GM12864 (cell line): ENCODE data around the gene EGF.

ENCODE experiments used
- DNase-seq: peaks from one replicate; pipeline ENCODE4 v3.0.0-alpha.2; 2011; ENCODE audit warnings: low read depth
- H3K4me3 ChIP-seq: 2 replicates; pipeline ENCODE4 v1.5.1; 2011; ENCODE audit warnings: mild to moderate bottlenecking, low read depth, low read length, control low read depth
- TF ChIP-seq, protein P1 (sequence below): IDR thresholded peaks from 2 replicates; pipeline ENCODE4 v1.5.1; 2011; ENCODE audit warnings: low read depth, mild to moderate bottlenecking, moderate library complexity, low read length, control low read depth, inconsistent platforms; ENCODE audit errors: missing control alignments

The EGF gene

GRCh38 chr4:109990261-109991257 lies 77.9 kb downstream of the EGF start:
- peak; percentile 82 for DNase-seq
- TF ChIP-seq, protein P1, sequence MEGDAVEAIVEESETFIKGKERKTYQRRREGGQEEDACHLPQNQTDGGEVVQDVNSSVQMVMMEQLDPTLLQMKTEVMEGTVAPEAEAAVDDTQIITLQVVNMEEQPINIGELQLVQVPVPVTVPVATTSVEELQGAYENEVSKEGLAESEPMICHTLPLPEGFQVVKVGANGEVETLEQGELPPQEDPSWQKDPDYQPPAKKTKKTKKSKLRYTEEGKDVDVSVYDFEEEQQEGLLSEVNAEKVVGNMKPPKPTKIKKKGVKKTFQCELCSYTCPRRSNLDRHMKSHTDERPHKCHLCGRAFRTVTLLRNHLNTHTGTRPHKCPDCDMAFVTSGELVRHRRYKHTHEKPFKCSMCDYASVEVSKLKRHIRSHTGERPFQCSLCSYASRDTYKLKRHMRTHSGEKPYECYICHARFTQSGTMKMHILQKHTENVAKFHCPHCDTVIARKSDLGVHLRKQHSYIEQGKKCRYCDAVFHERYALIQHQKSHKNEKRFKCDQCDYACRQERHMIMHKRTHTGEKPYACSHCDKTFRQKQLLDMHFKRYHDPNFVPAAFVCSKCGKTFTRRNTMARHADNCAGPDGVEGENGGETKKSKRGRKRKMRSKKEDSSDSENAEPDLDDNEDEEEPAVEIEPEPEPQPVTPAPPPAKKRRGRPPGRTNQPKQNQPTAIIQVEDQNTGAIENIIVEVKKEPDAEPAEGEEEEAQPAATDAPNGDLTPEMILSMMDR, result no peak
- H3K4me3 ChIP-seq, result no peak overlapping the region

GRCh38 chr4:109993116-109993515 lies 80.4 kb downstream of the EGF start:
- TF ChIP-seq, protein P1, result no peak
- H3K4me3 ChIP-seq, result no peak overlapping the region
- DNase-seq, result no peak

DNA sequence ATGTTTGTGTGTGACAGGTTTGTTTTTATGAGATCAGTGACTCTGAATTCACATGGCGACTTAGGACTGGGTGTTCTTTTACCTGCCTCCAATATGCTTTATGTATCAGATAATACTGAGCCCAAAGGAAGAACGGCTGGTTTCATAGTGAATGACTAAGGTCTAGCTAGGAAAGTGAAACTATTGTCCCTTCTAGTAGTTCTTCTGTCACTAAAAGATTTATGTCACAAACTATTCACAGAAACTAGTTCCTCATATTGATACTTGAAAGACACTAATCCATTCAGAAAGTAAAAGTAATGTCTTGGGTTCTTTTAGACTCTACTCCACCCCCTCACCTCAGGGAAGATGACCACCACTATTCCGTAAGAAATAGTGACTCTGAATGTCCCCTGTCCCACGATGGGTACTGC lies 81.7 kb downstream of the EGF start:
- TF ChIP-seq, protein P1, result no peak
- H3K4me3 ChIP-seq, result no peak overlapping the region
- DNase-seq, result peak; percentile 40

GRCh38 chr4:109996526-109996925 lies 83.8 kb downstream of the EGF start:
- no peak for DNase-seq
- H3K4me3 ChIP-seq, result no peak overlapping the region
- TF ChIP-seq, protein P1, result no peak

GRCh38 chr4:109998867-109999584 lies 86.3 kb downstream of the EGF start:
- DNase-seq, result peak; percentile 49
- TF ChIP-seq, protein P1, result peak; percentile 49

DNA sequence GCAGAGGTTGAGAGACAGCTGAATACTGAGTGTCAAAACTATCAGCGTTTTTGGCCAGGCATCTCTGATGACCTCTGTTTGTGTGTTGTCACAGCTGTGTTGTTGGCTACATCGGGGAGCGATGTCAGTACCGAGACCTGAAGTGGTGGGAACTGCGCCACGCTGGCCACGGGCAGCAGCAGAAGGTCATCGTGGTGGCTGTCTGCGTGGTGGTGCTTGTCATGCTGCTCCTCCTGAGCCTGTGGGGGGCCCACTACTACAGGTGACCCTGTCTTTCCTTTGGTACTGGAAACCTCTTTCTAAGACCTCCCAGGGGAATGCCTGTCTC lies 86.9 kb downstream of the EGF start:
- TF ChIP-seq, protein P1, result no peak
- no peak for DNase-seq

More at GRCh38 chr4:109998867-109999584, 86.3 kb downstream of the EGF start:
- H3K4me3 ChIP-seq, result no peak overlapping the region

More for the DNA sequence above, 86.9 kb downstream of the EGF start:
- H3K4me3 ChIP-seq, result no peak overlapping the region
